ENCODE results near the gene MFN2. TPM values are rescaled to one million over a fixed set of nuclear protein-coding genes. Genes with fewer than 3 reads are reported as not detected.

Gene MFN2
- total RNA-seq, 1 experiment from 2014 or later, result 72.6 TPM

GRCh38 chr1:11981378-11982009 lies 1.2 kb downstream of the MFN2 start:
- Histone ChIP-seq H3K4me3 (peak overlapping the region; percentile 85), H3F3A (ENCODE audit: insufficient read depth, low read depth) (peaks cover 24% of the 10 kb centered on the region; the same call in 1 of the 2 replicates), H4K20me1 (ENCODE audit: insufficient read depth) (peaks cover 4% of the 10 kb centered on the region; the same call in 1 of the 2 replicates), H2AFZ (no peak overlapping the region), H3K9me3 (ENCODE audit: insufficient read depth, low read depth) (no peaks in the 10 kb centered on the region), H3K79me2 (ENCODE audit: low read depth) (peaks cover 48% of the 10 kb centered on the region), H3K27me3 (ENCODE audit: insufficient read depth, low read depth) (no peaks in the 10 kb centered on the region), H3K4me2 (peak overlapping the region; percentile 87), H3K27ac (no peak overlapping the region), H3K9me2 (ENCODE audit: insufficient read depth) (no peaks in the 10 kb centered on the region), H3K36me3 (ENCODE audit: low read depth) (no peaks in the 10 kb centered on the region), H3K4me1 (replicated peaks; ENCODE audit: insufficient read depth) (peaks cover 29% of the 10 kb centered on the region)
- ChIA-PET CTCF (interaction anchor here (2.0 kb wide), 1 partner anchor 143 kb away, joined by 6 read pairs; no protein-coding TSS in a partner anchor), POLR2A (ENCODE audit: unreplicated experiment) (interaction anchor here (0.5 to 0.9 kb wide), 6 partner anchors 8 to 144 kb away, joined by 3 to 7 read pairs (median 4); no protein-coding TSS in a partner anchor)
- intact Hi-C loops (cut with micrococcal nuclease; ENCODE audit: unreplicated experiment), result loop anchor here (5.0 kb wide), 2 partner anchors 49 to 144 kb away; partner anchors contain the start of gene PLOD1
- TSS peak; percentile 83 for BruUV-seq (replicated peaks)
- TF ChIP-seq EZH2 (IDR thresholded peaks at IDR 0.05; ENCODE audit: low read depth) (no peak), CTCF (conservative IDR thresholded peaks at IDR 0.05) (no peak)
- DNase-seq, result peak; percentile 41 to 78

- peaks cover 24% of the 10 kb centered on the region; the same call in 1 of the 2 replicates for H3F3A ChIP-seq (ENCODE audit: insufficient read depth, low read depth)
- H3K9me2 ChIP-seq (ENCODE audit: insufficient read depth), result no peaks in the 10 kb centered on the region
- BruUV-seq (replicated peaks), result no TSS peak
- H3K27me3 ChIP-seq (ENCODE audit: insufficient read depth, low read depth), result no peaks in the 10 kb centered on the region
- POLR2A ChIA-PET (ENCODE audit: unreplicated experiment), result interaction anchor here (0.5 to 0.9 kb wide), 4 partner anchors 8 to 144 kb away, joined by 3 to 7 read pairs (median 4); no protein-coding TSS in a partner anchor
- H3K36me3 ChIP-seq (ENCODE audit: low read depth), result no peaks in the 10 kb centered on the region
- no peak for TF ChIP-seq EZH2 (IDR thresholded peaks at IDR 0.05; ENCODE audit: low read depth)
- peak; percentile 57; the same call in 1 of the 2 replicates for TF ChIP-seq CTCF (conservative IDR thresholded peaks at IDR 0.05)
- peaks cover 4% of the 10 kb centered on the region; the same call in 1 of the 2 replicates for H4K20me1 ChIP-seq (ENCODE audit: insufficient read depth)
- H3K9me3 ChIP-seq (ENCODE audit: insufficient read depth, low read depth), result no peaks in the 10 kb centered on the region
- H3K4me1 ChIP-seq (replicated peaks; ENCODE audit: insufficient read depth), result peaks cover 29% of the 10 kb centered on the region
- H2AFZ ChIP-seq, result no peak overlapping the region
- H3K4me3 ChIP-seq, result peak overlapping the region; percentile 85; the same call in 1 of the 2 replicates
- peak; percentile 29 to 58 for DNase-seq
- intact Hi-C loops (cut with micrococcal nuclease; ENCODE audit: unreplicated experiment), result loop anchor here (5.0 kb wide), 2 partner anchors 50 to 145 kb away; partner anchors contain the start of gene PLOD1
- H3K79me2 ChIP-seq (ENCODE audit: low read depth), result peaks cover 48% of the 10 kb centered on the region
- no peak overlapping the region for H3K27ac ChIP-seq
- CTCF ChIA-PET, result interaction anchor here (2.0 kb wide), 1 partner anchor 143 kb away, joined by 6 read pairs; no protein-coding TSS in a partner anchor
- H3K4me2 ChIP-seq, result peak overlapping the region; percentile 87
These were observed 1.8 kb downstream of the MFN2 start for GRCh38 chr1:11982010-11982392.

- Histone ChIP-seq H3K4me1 (replicated peaks; ENCODE audit: insufficient read depth) (peaks cover 25% of the 10 kb centered on the region), H3K27ac (no peak overlapping the region), H3K9me3 (ENCODE audit: insufficient read depth, low read depth) (no peaks in the 10 kb centered on the region), H3K79me2 (ENCODE audit: low read depth) (peaks cover 48% of the 10 kb centered on the region), H3K4me3 (no peak overlapping the region), H3K36me3 (ENCODE audit: low read depth) (no peaks in the 10 kb centered on the region), H4K20me1 (ENCODE audit: insufficient read depth) (peaks cover 4% of the 10 kb centered on the region; the same call in 1 of the 2 replicates), H3F3A (ENCODE audit: insufficient read depth, low read depth) (peaks cover 24% of the 10 kb centered on the region; the same call in 1 of the 2 replicates), H3K27me3 (ENCODE audit: insufficient read depth, low read depth) (no peaks in the 10 kb centered on the region), H2AFZ (no peak overlapping the region), H3K9me2 (ENCODE audit: insufficient read depth) (no peaks in the 10 kb centered on the region), H3K4me2 (no peak overlapping the region)
- ChIA-PET POLR2A (ENCODE audit: unreplicated experiment) (interaction anchor here (0.8 kb wide), 1 partner anchor 21 kb away, joined by 3 read pairs; no protein-coding TSS in a partner anchor), CTCF (no interaction called here)
- DNase-seq, result no peak
- TF ChIP-seq EZH2 (IDR thresholded peaks at IDR 0.05; ENCODE audit: low read depth), result no peak
- no peak for TF ChIP-seq CTCF (conservative IDR thresholded peaks at IDR 0.05)
- BruUV-seq (replicated peaks), result no TSS peak
- intact Hi-C loops (cut with micrococcal nuclease; ENCODE audit: unreplicated experiment), result loop anchor here (5.0 kb wide), 2 partner anchors 52 to 147 kb away; partner anchors contain the start of gene PLOD1
These were observed 3.9 kb downstream of the MFN2 start for GRCh38 chr1:11984121-11984520.
